HG03175 (cell line): ENCODE data around the gene ODF2.
"Not testable (repeated sequence)": the region's sequence is repeated elsewhere in the genome, so short reads cannot be mapped to it uniquely, and the experiment has no call there.

Experiments
- ATAC-seq: cut with Tn5 transposase; IDR thresholded peaks from one replicate; pipeline ENCODE4 v1.9.1; 2021; ENCODE audit warnings: mild to moderate bottlenecking, moderate library complexity; ENCODE audit not compliant: unreplicated experiment

ODF2 gene

DNA sequence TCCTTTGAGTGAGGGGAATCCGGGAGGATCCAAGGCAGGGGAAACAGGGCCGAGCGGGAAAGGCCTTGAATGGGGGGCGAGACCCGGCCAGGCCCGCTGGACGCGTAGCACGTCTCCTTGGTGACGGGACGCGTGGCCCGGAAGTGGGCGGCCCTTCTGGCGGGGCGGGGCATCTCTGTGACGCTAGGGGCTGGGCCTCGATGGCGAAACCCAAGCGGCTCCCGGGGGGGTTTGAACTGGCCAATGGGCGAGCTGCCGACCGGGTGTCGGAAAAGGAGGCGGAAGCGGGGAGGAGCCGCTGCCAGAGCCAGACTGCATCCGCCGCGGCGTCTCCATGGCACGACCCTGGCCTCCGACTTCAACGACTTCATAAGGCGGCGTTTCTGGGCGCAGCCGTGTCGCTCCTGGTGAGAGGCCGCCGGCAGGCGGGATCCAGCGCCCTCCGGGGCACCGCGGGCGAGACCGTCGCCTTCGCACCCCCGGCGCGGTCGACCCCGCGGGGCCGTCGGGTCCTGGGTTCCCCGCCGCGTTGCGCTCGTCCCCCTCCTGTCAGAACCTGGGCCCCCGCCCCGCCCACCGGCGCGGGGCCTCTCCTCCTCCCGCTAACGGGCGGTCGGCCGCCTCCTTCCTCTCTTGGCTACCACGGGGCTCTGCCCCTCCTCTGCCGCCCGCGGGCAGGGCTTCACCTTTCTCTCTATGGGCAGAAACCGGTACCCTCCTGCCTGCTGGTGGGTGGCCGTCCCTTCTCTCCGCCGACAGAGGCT is at the start of gene ODF2:
ODF2 (plus strand) TSS at position 158 of the 764 bp plus-strand sequence; CDS start at position 244, 86 bp downstream.
- peak; percentile 89 for ATAC-seq

- no peak for ATAC-seq
These were observed 48.9 kb upstream of the ODF2 start for GRCh38 chr9:128406848-128407391.

DNA sequence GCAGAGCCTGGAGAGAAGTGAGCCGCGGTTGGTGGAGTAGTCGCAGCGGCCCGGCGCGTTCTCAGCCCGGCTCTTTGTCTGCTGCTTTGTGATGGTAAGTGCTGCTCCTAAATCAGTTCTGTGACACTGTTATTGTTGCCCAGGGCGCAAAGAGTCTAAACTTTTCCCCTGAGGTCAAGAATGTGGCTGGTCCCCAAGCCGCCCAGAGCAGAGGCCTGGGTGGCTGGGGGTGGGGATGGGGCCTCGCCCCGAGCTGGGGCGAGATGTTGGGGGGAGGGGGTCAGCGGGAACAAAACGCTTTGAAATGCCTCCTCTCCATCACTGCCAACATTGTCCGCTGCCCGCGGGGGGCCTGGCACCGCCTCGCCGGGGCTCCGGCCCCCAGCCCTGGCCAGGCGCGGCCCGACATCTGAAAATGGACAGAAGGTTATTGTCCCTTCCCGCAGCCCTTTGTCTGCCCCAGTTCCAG is 46.8 kb upstream of the ODF2 start:
- ATAC-seq, result no peak

- ATAC-seq, result no peak
These were observed 46.4 kb upstream of the ODF2 start for GRCh38 chr9:128409450-128409849.

GRCh38 chr9:128409978-128410377 is 45.8 kb upstream of the ODF2 start:
- ATAC-seq, result no peak

DNA sequence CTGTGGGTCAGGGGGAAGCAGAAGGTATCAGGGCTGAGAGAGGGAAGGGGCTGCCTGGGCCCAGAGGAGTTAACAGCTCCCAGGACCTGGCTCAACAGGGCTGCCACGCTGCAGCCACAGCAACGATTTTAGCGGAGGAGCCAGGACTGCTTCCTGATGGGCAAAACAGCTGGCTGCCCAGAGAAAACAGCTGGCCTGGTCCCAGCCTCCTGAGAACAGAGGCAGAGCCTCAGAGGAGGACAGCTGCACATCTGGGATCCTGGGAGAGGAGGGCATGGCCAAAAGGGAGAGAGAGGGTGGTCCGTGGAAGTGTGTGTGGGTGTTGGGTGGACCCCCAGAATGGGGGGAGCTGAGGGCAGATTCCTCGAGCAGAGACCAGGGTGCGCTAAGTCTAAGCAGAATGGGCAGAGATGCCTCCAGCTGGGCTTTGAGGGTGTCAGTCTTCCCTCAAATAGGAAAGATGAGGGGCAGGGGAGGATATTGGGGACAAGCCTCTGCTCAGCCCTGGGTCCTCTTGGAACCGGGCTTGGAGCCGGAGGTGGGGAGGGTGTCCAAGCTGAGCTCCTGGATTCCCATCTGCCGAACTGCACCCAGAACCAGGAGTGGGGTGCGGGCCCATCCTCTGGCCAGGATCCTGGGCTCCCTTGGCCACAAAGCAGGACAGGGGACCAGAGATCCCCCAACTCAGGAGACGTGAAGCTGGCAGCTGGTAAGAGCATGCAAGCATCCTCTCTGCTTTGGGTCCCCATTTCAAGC is 44.3 kb upstream of the ODF2 start:
- ATAC-seq, result no peak

DNA sequence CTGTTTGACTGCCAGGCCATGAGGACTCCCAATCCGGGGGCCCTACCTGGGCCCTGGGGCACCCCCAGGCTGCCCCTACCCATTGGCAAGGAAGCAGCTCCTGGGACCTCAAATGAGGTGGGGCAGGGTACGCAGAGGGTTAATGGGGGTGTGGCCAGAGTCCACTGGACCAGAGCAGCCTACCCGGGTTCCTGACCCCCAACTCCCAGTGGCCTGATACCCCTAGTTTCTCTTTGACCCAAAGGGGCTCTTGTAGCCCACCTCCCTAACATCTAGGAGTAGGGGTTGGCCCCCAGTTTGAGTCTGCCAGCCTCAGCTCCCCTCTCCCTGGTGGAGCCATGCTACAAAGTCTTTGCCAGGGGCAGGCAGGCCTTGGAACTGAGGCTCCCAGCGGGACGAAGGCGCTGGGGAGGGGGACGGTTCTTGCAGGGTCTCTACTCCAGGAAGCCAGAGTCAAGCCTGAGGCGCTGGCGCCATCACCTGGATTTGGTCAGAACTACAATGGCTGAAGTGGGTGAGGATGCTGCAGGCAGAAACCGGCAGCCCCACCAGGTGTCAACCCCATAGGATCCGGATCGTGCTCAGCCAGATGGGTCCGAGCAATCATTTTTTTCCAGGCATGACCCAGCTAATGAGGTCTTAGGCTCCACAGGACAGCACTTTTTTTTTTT is 43.6 kb upstream of the ODF2 start:
- ATAC-seq, result no peak

GRCh38 chr9:128413728-128414127 is 42.1 kb upstream of the ODF2 start:
- not testable (repeated sequence) for ATAC-seq

DNA sequence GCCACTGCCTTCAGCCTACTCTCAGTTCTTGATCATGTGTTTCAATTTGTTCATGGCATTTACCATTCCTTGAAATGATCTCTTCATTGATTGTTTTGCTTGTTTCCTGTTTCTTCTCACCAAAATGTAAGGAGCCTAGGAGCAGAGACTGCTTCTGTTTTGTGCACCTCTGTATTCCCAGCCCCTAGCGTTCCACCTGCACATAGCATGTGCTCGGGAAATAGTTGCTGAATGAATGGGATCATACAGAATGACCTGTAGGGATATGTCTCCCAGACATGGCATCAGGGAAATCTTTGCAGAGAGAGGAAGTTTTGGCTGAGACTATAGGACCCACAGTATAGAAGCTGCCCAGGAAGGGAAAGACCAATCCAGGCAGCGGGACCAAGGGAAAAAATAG is 41.3 kb upstream of the ODF2 start:
- ATAC-seq, result no peak

- ATAC-seq, result no peak
These were observed 40.5 kb upstream of the ODF2 start for GRCh38 chr9:128415281-128415680.

- no peak for ATAC-seq
These were observed 39.8 kb upstream of the ODF2 start for GRCh38 chr9:128416014-128416413.

DNA sequence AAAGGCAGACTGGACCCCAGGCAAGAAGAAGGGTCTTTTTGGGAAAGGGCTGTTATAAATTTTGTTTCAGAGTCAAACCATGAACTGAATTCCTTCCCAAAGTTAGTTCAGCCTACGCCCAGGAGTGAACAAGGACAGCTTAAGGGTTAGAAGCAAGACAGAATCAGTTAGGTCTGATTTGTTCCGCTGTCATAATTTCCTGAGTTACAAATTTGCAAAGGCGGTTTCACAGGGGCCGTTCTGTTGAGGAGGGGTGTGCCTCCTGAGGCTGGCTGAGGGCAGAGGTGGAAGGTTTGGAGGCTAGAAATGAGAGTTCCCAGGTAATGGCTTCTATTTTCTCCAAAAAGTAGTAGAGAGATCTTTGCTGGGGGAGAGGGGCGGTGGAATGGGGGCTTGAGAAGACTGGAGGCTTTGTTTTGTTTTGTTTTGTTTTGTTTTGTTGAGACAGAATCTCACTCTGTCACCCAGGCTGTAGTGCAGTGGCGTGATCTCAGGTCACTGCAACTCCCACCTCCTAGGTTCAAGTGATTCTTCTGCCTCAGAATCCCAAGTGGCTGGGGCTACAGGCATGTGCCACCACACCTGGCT is 39.3 kb upstream of the ODF2 start:
- no peak for ATAC-seq

- ATAC-seq, result no peak
These were observed 36.5 kb upstream of the ODF2 start for GRCh38 chr9:128419061-128419925.

DNA sequence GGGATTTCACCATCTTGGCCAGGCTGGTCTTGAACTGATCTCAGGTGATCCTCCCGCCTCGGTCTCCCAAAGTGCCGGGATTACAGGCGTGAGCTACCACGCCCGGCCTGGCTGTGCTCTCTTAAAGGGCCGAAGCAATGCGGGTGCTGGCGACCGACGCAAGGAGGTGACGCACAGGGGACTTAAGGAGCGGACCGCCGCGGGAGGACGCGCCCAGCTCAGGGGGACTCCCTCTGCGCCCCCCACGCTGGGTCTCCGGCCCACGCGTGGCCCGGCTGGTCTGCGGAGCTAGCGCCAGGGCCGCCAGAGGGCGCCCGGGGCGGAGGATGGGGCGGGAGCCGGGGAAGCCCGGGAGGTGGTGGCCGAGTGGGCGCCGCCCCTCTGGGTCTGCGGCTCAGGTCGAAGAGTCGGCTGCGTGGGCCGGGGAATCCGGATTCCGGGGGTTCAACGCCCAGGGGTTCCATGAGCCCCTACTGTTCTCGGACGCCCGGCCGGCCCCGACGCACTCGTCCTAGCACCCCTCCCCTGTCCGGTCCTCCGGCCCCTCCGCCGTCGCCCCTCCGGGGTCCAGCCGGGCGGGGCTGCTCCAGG is 35.7 kb upstream of the ODF2 start:
- ATAC-seq, result peak; percentile 71

GRCh38 chr9:128420651-128421481 is 34.9 kb upstream of the ODF2 start, which contains the start of gene CERCAM:
Gene CERCAM, plus strand, starts transcription at chr9:128420857. Its CDS starts 21 bp downstream, at chr9:128420878.
- ATAC-seq, result peak; percentile 59

DNA sequence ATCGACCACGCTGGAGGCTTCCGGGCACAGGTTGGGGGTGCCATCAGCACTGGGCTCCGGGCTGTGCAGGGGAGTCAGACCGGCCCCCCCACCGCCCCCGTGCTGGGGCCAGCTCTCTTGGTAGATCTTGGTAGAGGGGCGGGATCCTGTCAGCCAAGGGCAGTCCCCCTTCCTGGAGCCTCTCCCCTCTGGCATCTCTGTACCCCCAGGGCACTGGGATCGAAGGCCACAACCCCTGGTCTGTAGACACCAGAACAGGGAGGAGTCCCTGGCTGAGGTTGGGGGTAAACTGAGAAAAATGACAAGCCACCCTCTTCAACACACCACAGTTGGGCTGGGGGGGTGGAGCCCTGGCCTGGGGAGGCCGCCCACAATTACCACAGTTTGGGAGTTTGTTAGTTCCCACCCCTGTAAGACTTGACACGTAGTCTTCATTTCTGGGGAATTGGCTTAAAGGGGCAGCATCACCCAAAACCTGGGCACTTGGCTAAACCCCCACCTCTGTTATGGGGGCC is 34.3 kb upstream of the ODF2 start:
- ATAC-seq, result no peak

DNA sequence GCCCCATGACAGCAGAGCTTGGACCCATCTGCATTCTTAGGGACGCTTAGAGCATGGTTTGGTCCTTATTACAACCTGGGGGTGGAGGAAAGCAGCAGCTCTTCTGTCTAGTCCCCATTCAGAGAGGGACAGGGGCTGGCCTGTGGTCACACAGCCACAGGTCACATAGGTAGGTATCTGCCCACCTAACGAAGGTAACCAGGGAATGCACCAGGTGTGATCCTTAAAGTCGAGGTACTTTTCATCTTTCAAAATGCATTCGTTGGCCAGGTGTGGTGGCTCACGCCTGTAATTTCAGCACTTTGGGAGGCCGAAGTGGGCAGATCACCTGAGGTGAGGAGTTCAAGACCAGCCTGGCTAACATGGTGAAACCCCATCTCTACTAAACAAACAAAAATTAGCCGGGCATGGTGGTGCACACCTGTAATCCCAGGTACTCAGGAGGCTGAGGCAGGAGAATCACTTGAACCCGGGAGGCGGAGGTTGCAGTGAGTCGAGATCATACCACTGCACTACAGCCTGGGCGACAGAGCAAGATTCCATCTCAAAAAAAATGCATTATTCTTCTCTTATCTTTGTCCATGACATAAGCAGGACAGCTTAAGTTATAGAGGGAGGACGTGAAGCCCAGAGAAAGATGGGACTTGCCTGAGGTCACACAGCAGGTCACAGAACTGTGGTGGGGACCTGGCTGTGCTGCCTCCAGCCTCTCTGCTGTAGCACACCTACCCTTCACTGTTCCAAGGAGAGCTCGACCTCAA is 33.6 kb upstream of the ODF2 start:
- not testable (repeated sequence) for ATAC-seq

DNA sequence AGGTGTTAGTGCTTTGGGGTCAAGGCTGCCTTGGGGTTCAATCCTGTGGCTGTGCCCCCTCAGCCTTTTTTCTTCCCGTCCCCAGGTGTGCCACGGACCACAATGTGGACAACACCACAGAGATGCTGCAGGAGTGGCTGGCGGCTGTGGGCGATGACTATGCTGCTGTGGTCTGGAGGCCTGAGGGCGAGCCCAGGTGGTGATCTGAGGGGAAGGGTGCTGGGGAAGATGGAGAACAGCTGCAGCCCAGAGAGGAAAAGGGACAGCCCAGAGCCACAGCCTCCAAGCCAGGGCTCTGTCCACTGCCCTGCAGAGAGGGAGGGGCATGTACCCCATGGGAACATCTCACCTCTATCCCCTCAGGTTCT is 33.0 kb upstream of the ODF2 start:
- no peak for ATAC-seq
